GM18499 (cell line): ENCODE data around the gene ELMO1.

Experiments used
- ATAC-seq: cut with Tn5 transposase; IDR thresholded peaks from one replicate; pipeline ENCODE4 v1.9.1; 2021; ENCODE audit warnings: moderate number of reproducible peaks; ENCODE audit not compliant: insufficient read depth, unreplicated experiment

The ELMO1 gene

GRCh38 chr7:37085600-37085999 lies 363.1 kb downstream of the ELMO1 start:
- no peak for ATAC-seq

GRCh38 chr7:37084303-37084702 lies 364.4 kb downstream of the ELMO1 start:
- ATAC-seq, result no peak

GRCh38 chr7:37083311-37084096 lies 365.2 kb downstream of the ELMO1 start:
- no peak for ATAC-seq

- no peak for ATAC-seq
Observed at GRCh38 chr7:37081436-37081835, 367.2 kb downstream of the ELMO1 start.

- ATAC-seq, result no peak
Observed at GRCh38 chr7:37079420-37079819, 369.2 kb downstream of the ELMO1 start.

GRCh38 chr7:37076668-37077067 lies 372.0 kb downstream of the ELMO1 start:
- ATAC-seq, result no peak

GRCh38 chr7:37074370-37074769 lies 374.3 kb downstream of the ELMO1 start:
- ATAC-seq, result no peak

GRCh38 chr7:37071124-37071523 lies 377.5 kb downstream of the ELMO1 start:
- no peak for ATAC-seq

- no peak for ATAC-seq
Observed at GRCh38 chr7:37070471-37070870, 378.2 kb downstream of the ELMO1 start.

GRCh38 chr7:37070031-37070430 lies 378.6 kb downstream of the ELMO1 start:
- ATAC-seq, result no peak

GRCh38 chr7:37069336-37069735 lies 379.3 kb downstream of the ELMO1 start:
- no peak for ATAC-seq

GRCh38 chr7:37068902-37069301 lies 379.8 kb downstream of the ELMO1 start:
- ATAC-seq, result no peak

- no peak for ATAC-seq
Observed at GRCh38 chr7:37068038-37068437, 380.6 kb downstream of the ELMO1 start.

GRCh38 chr7:37065779-37066271 lies 382.8 kb downstream of the ELMO1 start:
- ATAC-seq, result peak; percentile 40

GRCh38 chr7:37062560-37062859 lies 386.2 kb downstream of the ELMO1 start:
- ATAC-seq, result no peak

GRCh38 chr7:37061849-37062559 lies 386.7 kb downstream of the ELMO1 start:
- no peak for ATAC-seq

- no peak for ATAC-seq
Observed at GRCh38 chr7:37056234-37056912, 392.3 kb downstream of the ELMO1 start.

GRCh38 chr7:37054624-37055241 lies 393.9 kb downstream of the ELMO1 start:
- no peak for ATAC-seq

- no peak for ATAC-seq
Observed at GRCh38 chr7:37052705-37053104, 396.0 kb downstream of the ELMO1 start.

- no peak for ATAC-seq
Observed at GRCh38 chr7:37050801-37051200, 397.9 kb downstream of the ELMO1 start.

GRCh38 chr7:37048674-37049073 lies 400.0 kb downstream of the ELMO1 start:
- no peak for ATAC-seq
